GM19397 (cell line): ENCODE results near the gene CFLAR.
"Not testable (repeated sequence)": the region's sequence is repeated elsewhere in the genome, so short reads cannot be mapped to it uniquely, and the experiment has no call there.

Experiments used
- ATAC-seq: cut with Tn5 transposase; IDR thresholded peaks from one replicate; pipeline ENCODE4 v1.9.1; 2021; ENCODE audit warnings: mild to moderate bottlenecking, moderate library complexity; ENCODE audit not compliant: unreplicated experiment

Gene CFLAR

GRCh38 chr2:201116115-201116958 is at the start of gene CFLAR:
Gene CFLAR (plus strand): TSS chr2:201116164. CDS start chr2:201129866, 13,702 bp downstream.
- peak; percentile 32 for ATAC-seq

- ATAC-seq = peak; percentile 33
These were observed 45.0 kb upstream of the CFLAR start for GRCh38 chr2:201070948-201071478.

- peak; percentile 99 for ATAC-seq
These were observed 44.3 kb upstream of the CFLAR start, which contains the start of the genes HYCC2 and NDUFB3 for GRCh38 chr2:201071479-201072200. Gene HYCC2 (minus strand): TSS chr2:201071671. CDS start chr2:201024009, 47,662 bp downstream. Gene NDUFB3 (plus strand): TSS chr2:201072001. CDS start chr2:201078883, 6,882 bp downstream.

- no peak for ATAC-seq
These were observed 43.8 kb upstream of the CFLAR start for GRCh38 chr2:201072201-201072530.

GRCh38 chr2:201073071-201073470 is 42.9 kb upstream of the CFLAR start:
- no peak for ATAC-seq

GRCh38 chr2:201074996-201075395 is 41.0 kb upstream of the CFLAR start:
- ATAC-seq = no peak

GRCh38 chr2:201084863-201085262 is 31.1 kb upstream of the CFLAR start:
- no peak for ATAC-seq

GRCh38 chr2:201090574-201090973 is 25.4 kb upstream of the CFLAR start:
- ATAC-seq = no peak

- ATAC-seq = no peak
These were observed 22.4 kb upstream of the CFLAR start for GRCh38 chr2:201093573-201093972.

- no peak for ATAC-seq
These were observed 15.5 kb upstream of the CFLAR start for GRCh38 chr2:201100497-201100896.

GRCh38 chr2:201105759-201106158 is 10.2 kb upstream of the CFLAR start:
- no peak for ATAC-seq

- ATAC-seq = no peak
These were observed 8.3 kb upstream of the CFLAR start for GRCh38 chr2:201107624-201108023.

- no peak for ATAC-seq
These were observed 7.6 kb upstream of the CFLAR start for GRCh38 chr2:201108341-201108740.

- no peak for ATAC-seq
These were observed 6.8 kb upstream of the CFLAR start for GRCh38 chr2:201109186-201109585.

- ATAC-seq = no peak
These were observed 5.3 kb upstream of the CFLAR start for GRCh38 chr2:201110615-201111014.

- no peak for ATAC-seq
These were observed 4.9 kb upstream of the CFLAR start for GRCh38 chr2:201111096-201111495.

- no peak for ATAC-seq
These were observed 1.6 kb upstream of the CFLAR start for GRCh38 chr2:201114350-201114749.

GRCh38 chr2:201114846-201115245 is 1.1 kb upstream of the CFLAR start:
- no peak for ATAC-seq

GRCh38 chr2:201116959-201117734 is 1.2 kb downstream of the CFLAR start:
- no peak for ATAC-seq

GRCh38 chr2:201117735-201118094 is 1.8 kb downstream of the CFLAR start:
- not testable (repeated sequence) for ATAC-seq
